ENCODE results near the gene SOX6.

Gene SOX6

DNA sequence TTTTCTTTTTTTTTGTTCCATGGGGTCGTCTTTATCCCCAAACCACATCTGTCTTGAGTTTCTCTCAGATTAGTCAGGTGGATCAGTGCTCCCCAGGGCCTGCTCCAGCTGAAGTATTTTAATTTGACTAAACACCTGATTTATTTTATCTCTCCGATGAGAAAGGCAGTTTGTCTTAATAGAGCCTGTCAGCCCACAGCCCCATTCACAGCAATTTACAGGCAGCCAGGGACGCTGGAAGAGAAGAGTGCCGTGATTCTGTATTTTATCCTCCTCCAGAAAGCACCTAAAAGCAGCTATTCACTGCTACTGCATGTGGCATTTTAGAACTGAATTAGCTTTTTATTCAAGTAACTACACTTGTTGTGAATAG, 164.5 kb downstream of the SOX6 start:
- TF ChIP-seq EZH2phosphoT487 (IDR thresholded peaks at IDR 0.05; ENCODE audit: borderline replicate concordance) (no peak), CTCF (conservative IDR thresholded peaks at IDR 0.05; ENCODE audit: low read length) (no peak)
- no peaks in the 10 kb centered on the region for H3F3A ChIP-seq (ENCODE audit: low read depth)
- H4K20me1 ChIP-seq (ENCODE audit: insufficient read depth, low read length, poor library complexity, severe bottlenecking): no peaks in the 10 kb centered on the region
- no peaks in the 10 kb centered on the region for H3K27me3 ChIP-seq (ENCODE audit: insufficient read depth, low read length, poor library complexity, severe bottlenecking)
- no peak overlapping the region for H2AFZ ChIP-seq (ENCODE audit: low read length)
- H3K79me2 ChIP-seq (ENCODE audit: insufficient read depth, low read length): no peaks in the 10 kb centered on the region
- no peak overlapping the region for H3K4me3 ChIP-seq (ENCODE audit: low read length, poor library complexity, severe bottlenecking)
- H3K9ac ChIP-seq (ENCODE audit: low read depth, low read length, poor library complexity, severe bottlenecking): no peak overlapping the region
- no peaks in the 10 kb centered on the region for H3K9me2 ChIP-seq (replicated peaks; ENCODE audit: low read depth, low read length)
- peak overlapping the region; percentile 9 for H3K4me2 ChIP-seq (ENCODE audit: low read depth, low read length, poor library complexity, severe bottlenecking)
- peaks cover 16% of the 10 kb centered on the region for H3K4me1 ChIP-seq (ENCODE audit: insufficient read depth, low read length, poor library complexity, severe bottlenecking)
- no peaks in the 10 kb centered on the region for H3K36me3 ChIP-seq (ENCODE audit: insufficient read depth, low read length)
- H3K9me3 ChIP-seq (ENCODE audit: insufficient read depth, low read depth, low read length): no peaks in the 10 kb centered on the region

DNA sequence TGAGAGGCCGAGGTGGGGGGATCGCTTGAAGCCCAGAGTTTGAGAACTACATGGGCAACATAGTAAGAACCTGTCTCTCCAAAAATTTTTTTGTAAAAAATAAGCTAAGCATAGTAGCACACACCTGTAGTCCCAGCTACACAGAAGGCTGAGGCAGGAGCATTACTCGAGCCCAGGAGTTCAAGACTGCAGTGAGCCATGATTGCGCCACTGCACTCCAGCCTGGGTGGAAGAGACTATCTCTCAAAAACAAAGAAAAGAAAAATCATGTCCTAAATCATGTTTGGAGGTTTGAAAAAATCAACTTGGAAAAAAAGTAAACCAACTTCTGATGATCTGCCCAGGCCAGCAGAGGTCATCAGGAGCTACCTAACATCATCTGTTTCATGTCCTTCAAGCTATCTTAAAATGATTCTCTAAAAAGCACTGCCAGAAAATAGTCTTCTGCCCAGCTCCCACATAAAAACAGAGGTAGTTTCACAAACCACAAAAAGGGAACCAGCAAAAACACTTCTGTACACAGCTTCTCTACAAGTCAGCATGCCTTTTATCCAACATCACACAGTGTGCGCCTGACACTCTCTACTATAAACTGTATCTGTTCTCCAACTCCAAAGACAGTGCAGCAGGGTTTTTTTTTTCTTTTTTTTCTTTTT, 165.0 kb downstream of the SOX6 start:
- Histone ChIP-seq H3K4me3 (ENCODE audit: low read length, poor library complexity, severe bottlenecking) (no peak overlapping the region), H3K9me2 (replicated peaks; ENCODE audit: low read depth, low read length) (no peaks in the 10 kb centered on the region), H3K9ac (ENCODE audit: low read depth, low read length, poor library complexity, severe bottlenecking) (no peak overlapping the region), H3K79me2 (ENCODE audit: insufficient read depth, low read length) (no peaks in the 10 kb centered on the region), H4K20me1 (ENCODE audit: insufficient read depth, low read length, poor library complexity, severe bottlenecking) (no peaks in the 10 kb centered on the region), H3K27me3 (ENCODE audit: insufficient read depth, low read length, poor library complexity, severe bottlenecking) (no peaks in the 10 kb centered on the region), H2AFZ (ENCODE audit: low read length) (no peak overlapping the region), H3K4me2 (ENCODE audit: low read depth, low read length, poor library complexity, severe bottlenecking) (peak overlapping the region; percentile 9), H3F3A (ENCODE audit: low read depth) (no peaks in the 10 kb centered on the region), H3K36me3 (ENCODE audit: insufficient read depth, low read length) (no peaks in the 10 kb centered on the region), H3K4me1 (ENCODE audit: insufficient read depth, low read length, poor library complexity, severe bottlenecking) (peaks cover 16% of the 10 kb centered on the region), H3K9me3 (ENCODE audit: insufficient read depth, low read depth, low read length) (no peaks in the 10 kb centered on the region)
- TF ChIP-seq CTCF (conservative IDR thresholded peaks at IDR 0.05; ENCODE audit: low read length) (peak; percentile 60), EZH2phosphoT487 (IDR thresholded peaks at IDR 0.05; ENCODE audit: borderline replicate concordance) (no peak)

DNA sequence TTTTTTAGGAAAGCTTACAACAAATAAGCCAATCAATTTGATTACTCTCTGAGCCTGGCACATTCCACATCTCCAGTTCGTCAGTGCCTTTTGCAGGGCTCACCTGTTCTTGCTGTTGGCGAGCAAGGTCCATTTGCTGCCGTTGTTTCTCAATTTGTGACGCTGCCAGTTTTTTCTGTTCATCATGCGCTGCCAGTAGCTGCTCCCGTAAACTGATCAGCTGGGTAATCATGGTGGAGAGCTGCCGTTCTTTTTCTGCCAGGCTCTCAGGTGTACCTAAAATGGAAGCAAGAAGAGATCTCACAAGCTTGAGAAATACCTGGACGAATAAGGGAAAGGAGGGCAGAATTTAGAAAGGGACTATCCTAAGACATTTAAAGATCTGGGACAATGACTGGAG, 169.7 kb downstream of the SOX6 start:
- H2AFZ ChIP-seq (ENCODE audit: low read length): no peak overlapping the region
- H3K9me2 ChIP-seq (replicated peaks; ENCODE audit: low read depth, low read length): no peaks in the 10 kb centered on the region
- no peak for TF ChIP-seq EZH2phosphoT487 (IDR thresholded peaks at IDR 0.05; ENCODE audit: borderline replicate concordance)
- H3K79me2 ChIP-seq (ENCODE audit: insufficient read depth, low read length): no peaks in the 10 kb centered on the region
- no peak overlapping the region for H3K4me2 ChIP-seq (ENCODE audit: low read depth, low read length, poor library complexity, severe bottlenecking)
- H3K36me3 ChIP-seq (ENCODE audit: insufficient read depth, low read length): no peaks in the 10 kb centered on the region
- no peaks in the 10 kb centered on the region for H4K20me1 ChIP-seq (ENCODE audit: insufficient read depth, low read length, poor library complexity, severe bottlenecking)
- no peaks in the 10 kb centered on the region for H3K9me3 ChIP-seq (ENCODE audit: insufficient read depth, low read depth, low read length)
- no peaks in the 10 kb centered on the region for H3K27me3 ChIP-seq (ENCODE audit: insufficient read depth, low read length, poor library complexity, severe bottlenecking)
- no peak overlapping the region for H3K4me3 ChIP-seq (ENCODE audit: low read length, poor library complexity, severe bottlenecking)
- H3K9ac ChIP-seq (ENCODE audit: low read depth, low read length, poor library complexity, severe bottlenecking): no peak overlapping the region
- H3K4me1 ChIP-seq (ENCODE audit: insufficient read depth, low read length, poor library complexity, severe bottlenecking): peaks cover 2% of the 10 kb centered on the region
- H3F3A ChIP-seq (ENCODE audit: low read depth): no peaks in the 10 kb centered on the region

DNA sequence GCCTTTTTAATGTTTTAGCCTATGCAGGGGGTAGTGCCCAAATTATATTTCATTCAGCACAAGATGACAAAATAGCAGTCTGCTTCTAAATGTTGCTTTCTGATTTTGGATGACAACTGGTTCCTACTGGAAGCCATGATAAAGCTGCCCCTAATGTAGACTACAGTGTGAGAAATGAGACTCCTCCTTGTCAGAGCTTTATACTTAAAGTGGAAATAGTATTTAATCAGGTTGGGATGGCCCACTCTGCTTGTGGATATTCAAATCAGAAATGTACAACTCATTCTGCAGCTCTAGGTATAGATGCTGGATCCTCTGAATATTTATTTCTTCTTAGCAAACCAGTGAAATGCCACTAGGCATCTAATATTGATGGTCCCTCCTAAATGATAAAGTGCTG, 171.3 kb downstream of the SOX6 start:
- Histone ChIP-seq H3K79me2 (ENCODE audit: insufficient read depth, low read length) (no peaks in the 10 kb centered on the region), H4K20me1 (ENCODE audit: insufficient read depth, low read length, poor library complexity, severe bottlenecking) (no peaks in the 10 kb centered on the region), H3K9me3 (ENCODE audit: insufficient read depth, low read depth, low read length) (no peaks in the 10 kb centered on the region), H3K4me3 (ENCODE audit: low read length, poor library complexity, severe bottlenecking) (no peak overlapping the region), H2AFZ (ENCODE audit: low read length) (no peak overlapping the region), H3K9me2 (replicated peaks; ENCODE audit: low read depth, low read length) (no peaks in the 10 kb centered on the region), H3K36me3 (ENCODE audit: insufficient read depth, low read length) (no peaks in the 10 kb centered on the region), H3K4me1 (ENCODE audit: insufficient read depth, low read length, poor library complexity, severe bottlenecking) (no peaks in the 10 kb centered on the region), H3K9ac (ENCODE audit: low read depth, low read length, poor library complexity, severe bottlenecking) (no peak overlapping the region), H3K4me2 (ENCODE audit: low read depth, low read length, poor library complexity, severe bottlenecking) (no peak overlapping the region), H3K27me3 (ENCODE audit: insufficient read depth, low read length, poor library complexity, severe bottlenecking) (no peaks in the 10 kb centered on the region), H3F3A (ENCODE audit: low read depth) (no peaks in the 10 kb centered on the region)
- no peak for TF ChIP-seq EZH2phosphoT487 (IDR thresholded peaks at IDR 0.05; ENCODE audit: borderline replicate concordance)
- TF ChIP-seq CTCF (conservative IDR thresholded peaks at IDR 0.05; ENCODE audit: low read length): no peak

Measured in Loucy (cell line).